Measurements from ENCODE around the gene ITPR2. TPM values are rescaled to one million over a fixed set of nuclear protein-coding genes. Genes with fewer than 3 reads are reported as not detected.

Gene ITPR2
- total RNA-seq, 1 experiment from 2014 or later: 14.3 TPM

DNA sequence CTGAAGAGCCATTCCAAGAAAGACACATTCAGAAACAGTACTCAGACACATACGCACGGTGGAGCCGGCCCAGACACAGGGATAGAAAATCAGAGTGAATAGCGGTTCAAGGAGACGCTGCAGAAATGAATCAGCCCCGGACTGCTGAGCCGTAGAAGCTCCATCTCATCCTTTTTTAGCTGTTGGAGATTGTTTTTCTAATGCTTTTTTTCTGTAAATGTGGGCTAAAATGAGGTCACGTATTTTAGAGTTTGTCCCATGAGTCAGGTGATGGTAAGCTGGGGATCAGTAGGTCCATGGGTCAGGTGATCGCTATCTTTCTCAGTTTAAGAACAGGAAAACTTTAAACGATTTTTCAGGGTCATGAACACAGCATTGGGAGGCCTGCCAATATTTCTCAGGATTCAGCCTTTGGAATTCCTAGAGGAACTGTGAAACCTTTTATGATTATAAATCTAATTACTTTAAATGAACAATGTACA is 202.4 kb downstream of the ITPR2 start:
- intact Hi-C loops (cut with micrococcal nuclease): no loop called here
- no peak overlapping the region for H3K4me3 Mint-ChIP-seq (ENCODE audit: unreplicated experiment)
- DNase-seq (ENCODE audit: unreplicated experiment): no peak
- no peaks in the 10 kb centered on the region for H3K36me3 Mint-ChIP-seq (ENCODE audit: insufficient read depth, unreplicated experiment)
- no peak overlapping the region for H3K27ac Mint-ChIP-seq (ENCODE audit: low read depth, unreplicated experiment)
- no peaks in the 10 kb centered on the region for H3K9me3 Mint-ChIP-seq (ENCODE audit: unreplicated experiment)
- ChIA-PET POLR2A (interaction anchor here (0.7 kb wide), 1 partner anchor 18 kb away, joined by 3 read pairs; no protein-coding TSS in a partner anchor), CTCF (interaction anchor here (0.6 to 1.0 kb wide), 3 partner anchors 228 to 777 kb away, joined by 3 to 4 read pairs (median 3); no protein-coding TSS in a partner anchor)
- no peaks in the 10 kb centered on the region for H3K27me3 Mint-ChIP-seq (ENCODE audit: insufficient read depth, unreplicated experiment)
- BruUV-seq (replicated peaks): no TSS peak
- TF ChIP-seq CTCF (IDR thresholded peaks at IDR 0.05; ENCODE audit: unreplicated experiment): no peak
- H3K4me1 Mint-ChIP-seq (ENCODE audit: insufficient read depth, unreplicated experiment): no peaks in the 10 kb centered on the region

- TF ChIP-seq CTCF (IDR thresholded peaks at IDR 0.05; ENCODE audit: unreplicated experiment): no peak
- ChIA-PET POLR2A (interaction anchor here (0.6 kb wide), 1 partner anchor 12 kb away, joined by 3 read pairs; no protein-coding TSS in a partner anchor), CTCF (interaction anchor here (0.6 to 1.4 kb wide), 7 partner anchors 11 to 662 kb away, joined by 3 to 5 read pairs (median 3); no protein-coding TSS in a partner anchor)
- no peaks in the 10 kb centered on the region for H3K36me3 Mint-ChIP-seq (ENCODE audit: insufficient read depth, unreplicated experiment)
- H3K4me1 Mint-ChIP-seq (ENCODE audit: insufficient read depth, unreplicated experiment): no peaks in the 10 kb centered on the region
- BruUV-seq (replicated peaks): no TSS peak
- no peaks in the 10 kb centered on the region for H3K27me3 Mint-ChIP-seq (ENCODE audit: insufficient read depth, unreplicated experiment)
- no peak overlapping the region for H3K4me3 Mint-ChIP-seq (ENCODE audit: unreplicated experiment)
- H3K27ac Mint-ChIP-seq (ENCODE audit: low read depth, unreplicated experiment): no peak overlapping the region
- intact Hi-C loops (cut with micrococcal nuclease): no loop called here
- H3K9me3 Mint-ChIP-seq (ENCODE audit: unreplicated experiment): no peaks in the 10 kb centered on the region
- DNase-seq (ENCODE audit: unreplicated experiment): no peak
Measured at GRCh38 chr12:26629864-26630263, 203.1 kb downstream of the ITPR2 start.

- intact Hi-C loops (cut with micrococcal nuclease): no loop called here
- peak overlapping the region; percentile 13 for H3K27ac Mint-ChIP-seq (ENCODE audit: low read depth, unreplicated experiment)
- POLR2A ChIA-PET: no interaction called here
- TF ChIP-seq CTCF (IDR thresholded peaks at IDR 0.05; ENCODE audit: unreplicated experiment): no peak
- BruUV-seq (replicated peaks): no TSS peak
- DNase-seq (ENCODE audit: unreplicated experiment): no peak
- H3K27me3 Mint-ChIP-seq (ENCODE audit: insufficient read depth, unreplicated experiment): no peaks in the 10 kb centered on the region
- CTCF ChIA-PET: interaction anchor here (0.8 kb wide), 1 partner anchor 1460 kb away, joined by 3 read pairs; no protein-coding TSS in a partner anchor
- no peaks in the 10 kb centered on the region for H3K9me3 Mint-ChIP-seq (ENCODE audit: unreplicated experiment)
- no peaks in the 10 kb centered on the region for H3K36me3 Mint-ChIP-seq (ENCODE audit: insufficient read depth, unreplicated experiment)
- H3K4me3 Mint-ChIP-seq (ENCODE audit: unreplicated experiment): no peak overlapping the region
- H3K4me1 Mint-ChIP-seq (ENCODE audit: insufficient read depth, unreplicated experiment): no peaks in the 10 kb centered on the region
Measured at GRCh38 chr12:26628234-26628633, 204.8 kb downstream of the ITPR2 start.

- DNase-seq (ENCODE audit: unreplicated experiment): no peak
- ChIA-PET CTCF (no interaction called here), POLR2A (no interaction called here)
- intact Hi-C loops (cut with micrococcal nuclease): no loop called here
- Mint-ChIP-seq H3K4me3 (ENCODE audit: unreplicated experiment) (no peak overlapping the region), H3K27ac (ENCODE audit: low read depth, unreplicated experiment) (no peak overlapping the region), H3K9me3 (ENCODE audit: unreplicated experiment) (no peaks in the 10 kb centered on the region), H3K27me3 (ENCODE audit: insufficient read depth, unreplicated experiment) (no peaks in the 10 kb centered on the region), H3K4me1 (ENCODE audit: insufficient read depth, unreplicated experiment) (no peaks in the 10 kb centered on the region), H3K36me3 (ENCODE audit: insufficient read depth, unreplicated experiment) (no peaks in the 10 kb centered on the region)
- BruUV-seq (replicated peaks): no TSS peak
- TF ChIP-seq CTCF (IDR thresholded peaks at IDR 0.05; ENCODE audit: unreplicated experiment): no peak
Measured at GRCh38 chr12:26627335-26627734, 205.7 kb downstream of the ITPR2 start.
